ENCODE measurements around the gene MRPL36.

The MRPL36 gene

DNA sequence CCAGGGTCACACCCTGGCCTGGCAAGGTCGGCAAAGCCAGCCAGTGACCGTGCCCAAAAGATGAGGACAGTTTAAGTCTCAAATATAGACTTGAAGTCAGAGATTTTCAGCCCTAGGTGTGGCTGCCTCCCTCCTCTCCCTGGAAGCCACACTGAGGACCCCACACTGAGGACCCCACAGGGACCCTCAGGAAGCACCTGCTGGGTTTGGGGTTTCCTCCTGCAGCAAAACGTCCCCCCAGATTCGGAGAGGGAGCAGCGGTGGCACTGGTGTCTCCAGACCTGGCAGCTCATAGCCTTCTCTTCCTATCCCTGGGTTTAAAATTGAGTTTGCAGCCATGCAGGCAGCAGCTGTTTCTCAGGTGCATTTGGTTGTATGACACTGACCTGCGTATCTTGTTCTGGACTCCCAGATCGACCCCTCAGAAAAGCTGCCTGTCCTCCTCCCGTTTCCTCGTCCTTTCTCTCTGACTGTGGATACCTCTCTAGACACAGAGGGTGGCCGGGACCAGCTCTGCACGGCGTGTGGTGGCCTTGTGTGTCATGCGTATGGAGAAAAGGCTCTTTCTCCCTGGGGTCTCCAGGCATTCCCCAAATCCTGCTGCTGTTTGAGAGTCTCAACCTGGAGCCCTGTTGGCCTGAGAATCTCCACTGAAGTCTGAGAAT lies 36.6 kb downstream of the MRPL36 start:
- no peak for DNase-seq

DNA sequence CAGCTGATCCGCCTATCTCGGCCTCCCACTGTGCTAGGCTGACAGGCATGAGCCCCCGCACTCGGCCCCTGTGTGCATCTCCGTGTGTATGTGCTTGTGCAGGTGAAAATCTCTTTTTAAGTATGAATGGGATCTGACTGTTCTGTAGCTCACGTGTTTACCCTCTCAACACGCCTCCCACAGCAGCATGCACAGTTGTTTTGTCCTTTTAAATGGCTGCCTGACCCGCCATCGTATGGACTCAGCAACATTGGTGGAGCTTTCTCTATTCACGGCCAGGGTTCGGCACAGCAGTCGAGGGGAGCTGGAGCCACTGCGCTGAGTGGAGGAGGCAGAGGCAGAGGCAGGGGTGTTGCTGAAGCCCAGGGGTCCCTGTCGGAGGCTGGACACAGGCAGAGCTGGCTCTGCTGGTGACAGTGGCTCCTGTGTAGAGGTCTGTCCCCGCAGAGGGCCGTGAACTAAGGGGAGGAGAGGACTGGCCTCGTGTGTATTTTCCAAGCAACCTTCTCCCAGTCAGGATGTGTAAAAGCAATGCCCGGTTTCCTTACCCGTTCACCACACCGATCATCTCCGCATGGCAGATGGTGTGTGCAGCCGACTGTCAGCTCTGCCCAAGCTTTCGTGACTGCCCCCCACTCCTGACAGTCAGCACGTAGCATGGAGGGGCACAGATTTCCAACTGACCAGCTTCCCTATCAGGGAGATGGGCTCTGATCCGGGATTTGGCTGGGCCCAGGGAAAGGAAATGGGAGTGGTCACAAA lies 37.3 kb downstream of the MRPL36 start:
- no peak for DNase-seq

DNA sequence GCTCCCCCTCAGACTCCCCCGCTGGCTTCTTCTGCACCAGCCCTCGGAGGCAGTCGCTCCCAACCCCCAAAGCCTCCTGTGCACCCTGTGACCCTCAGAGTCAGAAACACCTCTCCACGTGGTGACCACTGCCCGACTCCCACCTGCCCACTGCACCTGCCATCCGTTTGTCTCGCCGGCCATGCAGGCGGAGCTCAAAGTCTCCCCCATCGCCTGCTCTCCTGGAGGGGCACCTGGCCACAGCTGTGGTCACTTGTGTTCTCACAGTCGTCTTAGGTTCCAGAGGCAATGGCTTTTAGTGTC lies 38.2 kb downstream of the MRPL36 start:
- no peak for DNase-seq

DNA sequence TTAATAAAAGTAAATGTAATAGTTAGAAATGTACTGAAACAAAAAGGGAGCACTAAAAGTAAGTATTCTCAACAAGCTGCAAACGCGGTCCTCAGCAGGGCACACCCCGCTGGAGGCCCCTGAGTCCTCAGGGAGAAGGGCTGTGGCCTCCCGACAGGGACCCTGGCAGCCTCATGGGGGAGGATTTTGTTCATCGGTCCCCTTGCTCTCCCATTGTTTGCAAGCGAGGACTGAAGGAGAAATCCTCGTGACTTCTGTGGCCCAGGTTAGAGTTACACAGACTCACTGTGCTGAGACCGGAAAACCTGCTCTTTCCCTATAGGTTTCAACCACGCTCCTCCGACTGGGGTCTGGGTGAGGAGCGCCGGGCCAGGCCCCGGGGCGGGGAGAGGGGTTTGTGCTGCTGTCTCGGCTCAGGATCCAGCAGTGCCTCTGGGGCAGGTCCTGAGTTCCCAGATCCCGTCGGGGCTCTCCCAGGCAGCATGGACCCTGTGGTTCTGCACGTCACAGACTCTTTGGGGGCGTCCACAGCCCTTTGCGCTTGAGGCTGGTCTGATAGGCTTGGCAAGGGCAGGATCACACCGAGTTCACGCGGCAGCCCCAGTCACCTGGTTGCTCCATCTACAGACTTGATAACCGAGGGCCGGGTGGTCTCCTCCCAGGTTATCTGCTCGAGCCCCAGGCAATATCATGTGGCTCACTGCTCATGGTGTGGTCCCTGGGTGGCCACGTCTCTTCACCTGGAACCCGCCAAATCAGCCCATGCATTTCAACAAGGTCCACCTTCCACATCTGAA lies 38.8 kb downstream of the MRPL36 start:
- DNase-seq, result no peak

DNA sequence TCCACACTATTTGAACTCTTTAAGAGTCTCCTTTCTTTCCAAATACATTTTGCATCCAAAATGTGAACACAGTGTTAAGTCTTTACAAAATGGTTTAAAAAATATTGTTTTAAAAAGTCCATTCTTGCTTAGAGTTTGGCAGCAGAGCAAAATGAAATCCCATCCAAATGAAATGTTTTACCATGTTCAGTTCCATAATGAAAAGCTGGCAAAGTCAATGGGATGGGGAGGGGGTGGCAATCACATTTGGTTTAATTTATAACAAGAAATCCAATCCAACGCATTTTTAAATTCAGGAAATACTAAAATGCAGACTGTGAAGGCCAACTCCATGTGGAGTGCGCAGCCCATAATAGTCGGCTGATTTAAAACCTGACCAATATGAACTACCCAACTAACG lies 39.4 kb downstream of the MRPL36 start:
- no peak for DNase-seq

DNA sequence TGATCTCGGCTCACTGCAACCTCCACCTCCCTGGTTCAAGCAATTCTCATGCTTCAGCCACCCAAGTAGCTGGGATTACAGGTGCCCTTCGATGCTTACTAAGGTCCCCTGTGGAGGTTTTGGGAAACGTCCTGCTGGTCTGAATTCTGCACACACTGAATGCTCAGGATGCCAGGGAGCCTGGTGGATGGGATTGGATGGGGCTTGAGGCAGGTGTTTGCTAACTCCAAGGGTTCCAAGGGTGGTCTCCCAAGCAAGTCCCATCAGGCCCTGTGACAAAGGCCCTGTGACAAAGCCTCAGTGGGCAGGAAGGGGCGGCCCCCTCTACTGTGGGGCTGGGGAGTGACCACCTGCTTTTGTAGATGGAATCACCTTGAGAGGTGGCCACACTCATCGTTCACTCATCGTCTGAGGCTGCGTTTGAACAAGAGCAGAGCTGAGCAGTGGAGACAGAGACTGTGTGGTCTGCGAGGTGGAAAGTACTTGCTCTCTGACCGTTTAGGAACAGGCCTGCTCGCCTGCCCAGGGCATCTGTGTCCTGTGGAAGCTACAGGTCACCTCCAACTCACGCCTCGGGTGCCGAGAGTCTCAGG lies 40.2 kb downstream of the MRPL36 start:
- no peak for DNase-seq

DNA sequence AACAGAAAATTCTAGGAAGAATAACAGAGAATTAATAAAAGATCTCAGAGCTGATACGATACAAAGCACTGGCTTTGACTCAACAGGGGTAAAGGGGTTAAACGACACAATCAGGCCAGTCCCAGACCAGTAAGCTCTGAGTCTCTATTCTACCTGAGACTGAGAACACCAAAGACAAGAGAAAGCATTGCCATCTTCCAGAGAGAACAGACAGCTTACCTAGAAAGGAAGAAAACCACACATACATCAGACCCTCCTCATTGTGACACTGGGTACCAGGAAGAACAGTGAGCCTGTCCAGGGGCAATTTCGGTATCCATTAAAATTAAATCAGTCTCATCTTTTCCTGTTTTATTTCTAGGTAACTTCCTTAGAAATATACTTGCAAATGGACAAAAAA lies 41.1 kb downstream of the MRPL36 start:
- DNase-seq, result no peak

DNA sequence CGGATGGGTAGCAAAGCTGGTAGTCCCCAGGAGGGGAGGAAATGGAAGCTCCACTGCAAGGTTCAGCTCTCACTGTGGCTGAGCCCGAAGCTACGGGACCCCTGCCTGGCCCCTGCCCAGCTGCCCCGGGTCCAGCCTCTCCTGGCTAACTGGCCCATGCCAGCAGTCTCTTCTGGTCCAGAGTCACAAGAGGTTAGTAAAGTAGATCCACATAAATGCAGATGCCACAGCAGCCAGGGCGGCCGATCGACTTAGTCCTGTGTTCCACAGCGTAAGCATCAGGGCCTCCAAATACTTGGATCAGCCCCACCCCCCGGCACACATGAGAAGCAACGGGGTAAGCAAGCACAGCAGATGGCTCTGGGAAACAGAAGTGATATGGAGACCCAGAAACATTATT lies 42.1 kb downstream of the MRPL36 start:
- no peak for DNase-seq

DNA sequence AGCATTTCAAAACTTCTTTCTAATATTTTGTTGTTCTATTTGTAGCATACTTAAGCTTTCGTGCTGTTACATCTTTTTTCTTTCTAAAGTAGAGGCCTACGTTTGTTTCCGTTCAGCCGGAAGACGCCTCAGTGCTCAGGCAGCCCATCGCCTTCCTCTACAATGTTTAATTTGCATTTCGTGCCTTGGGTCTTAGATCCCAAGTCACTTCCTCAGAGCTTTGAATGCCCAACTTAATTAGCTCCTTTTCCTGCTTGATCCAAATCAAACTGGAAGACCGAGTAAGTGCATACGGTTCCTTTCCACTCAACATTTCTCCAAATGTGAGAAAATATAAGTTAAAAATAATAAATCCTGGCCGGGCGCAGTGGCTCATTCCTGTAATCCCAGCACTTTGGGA lies 43.2 kb downstream of the MRPL36 start:
- no peak for DNase-seq

DNA sequence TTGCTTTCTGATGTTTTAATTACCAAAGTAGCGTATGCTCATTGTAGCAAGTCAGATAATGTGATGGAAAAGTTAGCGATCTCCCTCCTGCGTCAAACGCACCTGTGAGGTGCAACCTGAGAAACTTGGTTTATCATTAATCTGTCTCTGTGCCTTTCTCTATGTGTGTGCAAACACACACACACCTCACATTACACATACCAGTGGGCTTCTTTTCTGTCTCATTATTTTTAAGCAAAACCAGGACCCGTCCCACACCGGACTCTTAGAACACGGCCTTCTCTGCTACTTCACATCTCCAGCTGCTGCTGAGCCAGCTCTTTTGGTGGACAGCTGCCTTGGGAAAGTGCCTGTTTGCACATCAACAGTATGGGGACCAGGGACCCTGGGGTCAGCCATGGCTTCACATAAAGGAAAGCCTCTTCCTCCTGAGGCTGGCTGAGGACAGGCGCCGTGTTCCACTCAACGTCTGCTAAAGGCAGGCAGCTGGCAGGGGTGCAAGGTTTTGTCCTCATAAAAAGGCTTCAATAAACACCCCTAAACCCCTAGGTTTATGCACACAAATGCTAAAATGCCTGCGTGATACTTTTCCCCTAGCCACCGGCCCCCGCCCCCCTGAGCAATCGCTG lies 44.2 kb downstream of the MRPL36 start:
- no peak for DNase-seq

DNA sequence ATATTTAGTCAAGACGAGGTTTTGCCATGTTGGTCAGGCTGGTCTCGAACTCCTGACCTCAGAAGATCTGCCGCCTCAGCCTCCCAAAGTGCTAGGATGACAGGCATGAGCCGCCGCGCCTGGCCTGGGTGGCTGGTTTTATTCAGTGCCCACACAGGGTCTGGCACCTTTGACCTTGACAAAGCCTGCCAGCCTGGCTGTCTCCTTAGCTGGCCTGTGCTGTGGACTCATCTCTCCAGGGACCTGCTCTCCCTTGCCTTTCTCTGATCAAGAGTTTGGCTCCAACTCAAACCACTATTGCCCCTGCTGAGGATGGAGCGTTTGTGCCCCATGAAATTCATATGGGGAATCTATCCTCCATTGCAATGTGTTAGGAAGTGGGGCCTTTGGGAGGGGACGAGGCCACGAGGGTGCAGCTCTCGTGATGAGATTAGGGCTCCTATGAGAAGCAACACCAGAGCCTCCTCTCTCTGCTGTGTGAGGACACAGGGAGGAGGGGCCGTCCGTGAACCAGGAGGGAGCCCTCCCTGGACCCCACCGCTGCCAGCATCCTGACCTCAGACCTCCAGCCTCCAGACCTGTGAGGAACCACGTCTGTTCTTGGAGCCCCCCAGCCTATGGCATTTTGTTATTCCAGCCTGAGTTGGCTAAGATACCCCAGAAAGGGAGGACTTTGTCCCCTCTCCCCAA lies 45.0 kb downstream of the MRPL36 start:
- DNase-seq, result no peak

DNA sequence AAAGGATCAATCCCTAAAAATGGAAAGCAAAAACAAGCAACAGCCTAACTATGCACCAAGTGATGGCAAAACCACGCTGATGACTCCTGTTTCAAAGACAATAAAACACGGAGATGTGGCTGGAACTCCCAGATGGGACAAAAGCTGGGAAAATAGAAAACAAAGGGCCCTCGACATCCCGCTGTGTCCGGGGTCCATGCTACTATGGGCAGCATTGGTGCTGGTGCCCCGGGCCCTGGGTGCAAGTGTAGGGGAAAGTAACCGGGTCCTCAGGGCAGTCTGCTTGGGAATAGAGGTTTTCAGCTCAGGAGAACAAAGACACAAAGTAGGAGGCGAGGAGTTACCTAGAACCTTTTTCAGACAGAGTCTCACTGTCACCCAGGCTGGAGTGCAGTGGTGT lies 46.1 kb downstream of the MRPL36 start:
- DNase-seq, result no peak

DNA sequence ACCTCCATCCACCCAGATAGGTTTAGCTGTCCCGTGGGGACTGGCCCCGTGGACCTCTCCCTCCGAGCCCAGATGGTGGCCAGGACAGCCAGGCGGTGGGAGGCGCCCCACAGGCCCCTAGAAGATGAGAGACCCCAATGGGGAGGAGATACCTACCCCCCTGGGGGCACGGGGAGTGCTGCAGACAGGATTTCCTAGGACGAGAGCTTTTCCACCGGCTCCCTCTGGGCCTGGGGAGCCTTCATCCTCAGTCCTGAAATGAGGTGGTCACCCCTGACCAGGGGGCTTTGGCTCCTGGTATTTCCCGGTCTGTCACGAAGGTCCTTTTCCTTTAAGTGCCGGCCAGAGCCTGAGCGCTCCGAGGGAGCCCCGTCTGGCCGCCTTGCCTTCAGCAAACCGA lies 46.8 kb downstream of the MRPL36 start:
- DNase-seq, result no peak

DNA sequence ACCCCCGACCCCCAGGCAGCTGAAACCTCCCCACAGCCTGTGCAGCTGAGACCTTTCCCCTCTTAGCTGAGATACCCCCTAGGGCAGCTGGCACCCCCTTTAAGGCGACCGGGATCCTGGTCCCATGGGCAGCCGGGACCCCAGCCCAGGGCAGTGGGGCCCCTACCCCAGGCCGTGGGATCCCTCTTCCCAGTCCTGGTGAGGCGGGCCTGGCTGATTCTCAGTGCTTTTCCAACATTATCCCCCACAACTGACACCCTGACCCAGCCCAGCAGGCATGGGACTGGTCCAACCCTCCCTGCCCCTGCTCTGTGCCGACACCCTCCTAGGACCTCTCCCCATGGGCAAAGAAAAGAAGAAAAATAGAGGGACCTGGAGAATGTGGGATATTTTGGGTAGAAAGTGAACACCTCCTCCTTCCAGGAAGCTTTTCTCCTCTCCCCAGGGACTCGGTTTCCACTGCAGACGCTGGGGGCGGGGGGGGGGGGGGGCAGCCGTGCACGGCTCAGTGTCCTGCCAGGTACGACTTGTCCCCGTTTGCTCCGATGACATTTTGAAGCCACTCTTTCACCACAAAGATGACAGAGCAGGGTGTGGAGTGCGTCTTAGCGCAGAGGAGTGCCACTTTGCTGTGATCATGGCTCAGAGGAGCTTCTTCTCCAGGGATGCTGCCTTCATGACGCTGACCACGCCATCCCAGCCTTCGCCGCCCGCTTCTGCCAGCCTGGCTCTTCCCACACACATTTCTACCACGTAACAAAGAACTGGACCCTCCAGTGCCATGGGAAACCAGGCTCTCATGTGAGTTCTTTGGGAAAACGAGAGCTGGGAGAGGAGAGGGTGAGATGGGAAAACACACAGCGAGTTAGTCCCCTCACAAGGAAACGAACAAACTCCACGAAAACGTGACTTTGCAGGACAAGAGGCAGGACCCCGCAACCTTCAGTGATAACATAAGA lies 47.5 kb downstream of the MRPL36 start:
- no peak for DNase-seq

DNA sequence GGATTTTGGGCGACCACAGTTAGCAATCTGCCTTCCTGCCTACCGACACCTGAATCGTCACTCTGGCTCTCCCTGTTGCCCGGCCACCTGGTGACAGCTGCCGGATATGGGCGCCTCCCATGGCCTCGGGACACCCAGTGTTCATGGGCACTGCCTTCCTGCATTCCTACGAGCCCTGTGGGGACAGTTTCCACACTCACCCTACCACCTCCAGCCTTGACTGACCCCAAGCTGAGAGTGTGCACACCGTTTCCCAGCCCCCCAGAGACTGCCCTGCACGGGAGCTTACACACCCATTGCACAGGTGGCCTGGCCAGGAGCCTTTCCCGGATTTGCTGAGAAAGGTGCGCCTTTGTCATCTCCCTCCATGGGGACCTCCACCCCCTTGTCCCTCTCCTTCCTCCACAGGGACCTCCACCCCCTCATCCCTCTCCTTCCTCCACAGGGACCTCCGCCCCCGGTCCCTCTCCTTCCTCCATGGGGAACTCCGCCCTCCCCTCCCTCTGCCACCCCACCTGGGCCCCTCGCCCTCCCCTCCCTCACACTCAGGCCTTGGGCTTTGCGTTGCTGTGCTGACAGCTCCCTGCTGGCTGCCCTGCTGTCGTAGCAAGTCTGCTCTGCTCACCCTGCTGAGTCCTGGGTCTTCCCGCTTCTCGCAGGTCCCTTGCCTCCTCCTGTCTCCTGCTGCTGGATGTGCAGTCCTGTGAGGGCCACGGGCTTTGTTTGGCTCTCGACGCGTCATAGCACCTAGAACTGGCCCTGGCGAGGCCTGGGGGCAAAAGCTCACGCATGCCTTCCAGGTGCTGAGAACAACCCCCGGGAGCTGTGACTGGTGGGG lies 48.4 kb downstream of the MRPL36 start:
- DNase-seq, result no peak

DNA sequence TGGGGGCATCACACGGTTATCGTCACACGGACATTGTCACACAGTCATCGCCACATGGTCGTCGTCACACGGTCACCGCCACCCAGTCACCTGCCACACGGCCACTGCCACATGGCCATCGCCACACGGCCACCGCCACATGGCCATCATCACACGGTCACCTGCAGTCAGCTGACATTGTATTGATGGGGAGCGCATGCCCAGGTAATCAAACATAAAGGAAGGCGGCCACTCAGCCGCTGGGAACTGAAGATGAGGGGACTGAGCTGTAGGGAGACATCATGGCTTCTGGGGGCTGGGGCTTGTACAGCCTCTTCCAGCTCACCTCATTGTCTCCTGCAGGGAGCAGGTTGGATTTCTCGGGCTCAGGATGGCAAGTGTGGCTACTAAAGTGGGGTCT lies 49.2 kb downstream of the MRPL36 start:
- DNase-seq, result no peak

DNA sequence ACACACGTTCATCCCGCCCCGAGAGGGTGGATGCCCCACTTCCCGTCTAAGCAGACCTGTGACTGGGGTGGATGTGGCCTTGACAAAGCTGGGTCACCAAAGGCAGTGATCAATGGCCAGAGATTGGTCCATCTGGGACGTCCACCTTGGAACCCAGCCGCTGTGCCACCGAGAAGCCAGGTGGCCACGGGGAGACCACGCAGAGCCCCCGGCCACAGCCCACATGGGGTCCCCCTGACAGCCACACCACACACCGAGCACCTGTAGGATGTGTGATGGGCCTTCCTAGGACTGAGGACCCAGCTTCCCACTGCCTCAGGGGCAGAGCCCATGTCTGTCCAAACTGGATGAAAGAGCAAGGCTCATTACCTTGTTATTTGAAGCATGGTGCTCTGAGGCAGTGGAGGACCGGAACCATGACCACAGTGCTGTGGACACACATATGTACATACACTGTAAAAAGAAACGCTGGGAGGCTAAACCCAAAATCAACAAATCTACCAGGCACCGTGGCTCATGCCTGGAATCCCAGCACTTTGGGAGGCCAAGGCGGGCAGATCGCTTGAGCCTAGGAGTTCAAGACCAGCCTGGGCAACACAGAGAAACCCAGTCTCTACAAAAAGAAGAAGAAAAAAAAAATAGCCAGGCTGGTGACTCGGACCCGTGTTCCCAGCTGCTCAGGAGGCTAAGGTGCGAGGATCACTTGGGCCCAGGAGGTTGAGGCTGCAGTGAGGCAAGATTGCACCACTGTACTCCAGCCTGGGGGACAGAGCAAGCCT lies 50.1 kb downstream of the MRPL36 start:
- DNase-seq, result no peak

DNA sequence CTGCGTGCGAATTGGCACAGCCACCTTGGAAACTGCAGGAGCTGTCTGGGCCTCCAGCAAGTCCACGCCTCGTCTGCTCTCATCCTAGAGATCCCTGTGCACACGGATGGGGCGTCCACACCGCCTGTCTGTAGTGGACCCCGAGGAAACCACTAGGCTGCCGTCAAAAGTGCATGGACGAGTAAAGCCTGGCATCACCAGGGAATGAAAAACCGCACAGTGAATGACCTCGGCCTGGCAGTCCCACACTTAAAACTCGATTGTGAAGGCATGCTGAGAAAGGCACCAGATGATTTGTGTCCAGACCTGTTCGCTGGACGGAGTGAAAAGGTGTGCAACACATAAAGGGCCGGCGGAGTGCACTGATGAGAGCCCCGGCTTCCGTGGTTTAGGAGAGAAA lies 50.8 kb downstream of the MRPL36 start:
- DNase-seq, result no peak
